NT2/D1 (cell line): Measurements from ENCODE around the gene PTPN13.

Experiments used
- SUZ12 ChIP-seq: IDR thresholded peaks from 2 replicates; pipeline ENCODE4 v1.6.1; 2011; ENCODE audit not compliant: insufficient read length, insufficient read depth; ENCODE audit errors: extremely low read depth
- YY1 ChIP-seq: IDR thresholded peaks from 2 replicates; pipeline ENCODE4 v1.6.1; 2011; ENCODE audit not compliant: insufficient read length, insufficient read depth
- ZNF274 ChIP-seq: IDR thresholded peaks from 2 replicates; pipeline ENCODE4 v1.6.1; 2011; ENCODE audit warnings: mild to moderate bottlenecking, low read depth, low read length

GRCh38 chr4:86661006-86661405 lies 66.9 kb downstream of the PTPN13 start:
- TF ChIP-seq ZNF274 (no peak), SUZ12 (no peak), YY1 (no peak)
